Stimulated activated CD4-positive, alpha-beta T cell treated with anti-CD3 and anti-CD28 coated beads, Interleukin-1b, Interleukin-23, amount 100 ng/mL, for 4 hours (primary cell): ENCODE measurements around the gene CCDC170.
"Not testable (repeated sequence)": the region's sequence is repeated elsewhere in the genome, so short reads cannot be mapped to it uniquely, and the experiment has no call there.

Source experiments
- DNase-seq, 2 donors: peaks; one replicate each; pipeline ENCODE4 v3.0.0-alpha.2; 2020; ENCODE audit warnings: low read depth in 2 of 2

CCDC170 gene

DNA sequence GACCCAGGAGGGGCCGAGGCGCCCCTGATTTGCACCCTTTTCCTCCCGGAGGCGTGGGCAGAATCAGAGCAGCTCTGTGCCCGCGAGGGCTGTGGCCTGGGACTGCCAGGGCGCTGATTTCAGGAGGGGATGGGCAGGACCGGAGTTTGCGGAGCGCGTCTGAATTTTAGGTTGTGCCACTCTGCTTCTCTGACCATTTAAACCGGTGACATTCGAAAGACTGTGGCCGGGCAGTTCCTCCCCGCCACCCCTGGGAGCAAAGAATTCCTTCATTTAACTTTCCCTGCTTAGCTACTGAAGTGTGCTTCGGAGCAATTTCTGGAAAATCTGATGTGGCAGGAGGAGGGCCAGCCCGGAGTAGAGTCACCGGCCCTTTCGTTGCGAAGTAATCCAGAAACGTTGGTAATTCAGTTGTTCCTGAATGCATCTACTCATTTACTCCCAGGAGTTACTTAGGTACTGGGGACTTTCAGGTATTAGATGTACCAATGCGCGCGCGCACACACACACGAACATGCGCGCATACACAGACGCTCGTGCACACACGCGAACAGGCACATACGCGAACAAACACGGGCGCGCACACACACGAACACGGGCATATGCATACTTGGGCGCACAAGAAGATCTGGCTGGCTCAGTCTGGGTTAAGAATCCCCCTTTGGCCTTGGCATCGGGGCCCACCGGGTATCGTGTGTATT is 568 bp downstream of the CCDC170 start:
- no peak for DNase-seq

DNA sequence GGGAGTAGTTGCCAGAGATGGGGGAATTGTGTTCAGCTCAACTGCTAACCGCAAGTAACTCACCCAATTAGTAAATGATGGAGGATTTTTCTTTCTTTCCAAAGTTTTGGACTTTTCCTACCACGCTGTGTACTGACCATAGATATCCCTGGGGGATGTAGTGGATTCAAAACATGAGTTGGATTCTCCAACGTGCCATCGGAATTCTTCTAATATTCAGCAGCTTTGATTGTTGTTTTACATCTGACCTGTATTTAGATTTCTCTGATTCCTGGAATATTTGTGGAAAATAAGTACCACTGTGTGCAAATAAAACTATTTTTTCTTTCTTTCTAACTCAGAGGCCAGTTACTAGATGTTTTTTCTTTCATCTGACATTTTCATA is 1.1 kb downstream of the CCDC170 start:
- DNase-seq, result no peak

DNA sequence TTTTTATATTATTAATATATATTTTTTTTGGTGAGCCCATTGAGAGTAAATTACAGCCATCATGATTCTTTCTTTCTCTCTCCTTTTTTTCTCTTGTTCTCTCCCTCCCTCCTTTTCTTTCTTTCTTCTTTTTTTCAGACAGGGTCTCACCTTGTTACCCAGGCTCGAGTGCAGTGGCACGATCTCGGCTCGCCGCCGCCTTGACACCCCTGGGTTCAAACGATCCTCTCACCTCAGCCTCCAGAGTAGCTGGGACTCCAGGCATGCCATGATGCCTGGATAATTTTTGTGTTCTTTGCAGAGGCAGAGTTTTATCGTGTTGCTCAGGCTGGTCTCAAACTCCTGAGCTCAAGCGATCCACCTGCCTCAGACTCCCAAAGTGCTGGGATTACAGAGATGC is 1.6 kb downstream of the CCDC170 start:
- no peak for DNase-seq

DNA sequence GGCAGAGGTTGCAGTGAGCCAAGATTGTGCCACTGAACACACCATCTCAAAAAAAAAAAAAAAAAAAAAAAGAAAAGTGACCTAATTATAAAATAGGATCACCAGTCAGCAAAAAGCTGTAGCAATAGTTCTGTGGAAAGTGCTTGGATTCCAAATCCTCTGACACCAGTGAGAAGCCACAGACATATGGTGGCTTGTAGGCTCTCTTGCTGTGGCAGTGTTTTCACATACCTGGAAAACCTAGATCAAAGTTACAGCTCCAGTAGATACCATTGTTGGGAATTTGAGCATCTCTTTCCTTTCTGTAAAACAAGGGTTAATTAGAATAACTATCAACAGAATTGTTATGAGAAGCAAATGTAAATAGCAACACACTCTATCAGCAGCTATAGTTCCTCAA is 4.1 kb downstream of the CCDC170 start:
- no peak for DNase-seq

DNA sequence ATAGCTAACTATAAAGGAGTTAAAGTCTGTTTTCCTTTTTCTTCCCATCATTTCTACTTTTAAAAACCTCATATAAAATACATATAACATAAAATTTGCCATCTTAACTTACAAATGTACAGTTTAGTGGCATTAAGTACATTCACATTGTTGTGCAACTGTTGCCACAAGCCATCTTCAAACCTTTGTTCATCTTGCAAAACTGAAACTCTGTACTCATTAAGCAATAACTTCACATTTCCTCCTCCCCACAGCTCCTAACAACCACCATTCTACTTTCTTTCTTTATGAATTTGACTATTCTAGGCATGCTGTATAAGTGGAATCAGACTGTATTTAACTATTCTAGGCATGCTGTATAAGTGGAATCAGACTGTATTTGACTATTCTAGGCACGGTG is 4.5 kb downstream of the CCDC170 start:
- no peak for DNase-seq

DNA sequence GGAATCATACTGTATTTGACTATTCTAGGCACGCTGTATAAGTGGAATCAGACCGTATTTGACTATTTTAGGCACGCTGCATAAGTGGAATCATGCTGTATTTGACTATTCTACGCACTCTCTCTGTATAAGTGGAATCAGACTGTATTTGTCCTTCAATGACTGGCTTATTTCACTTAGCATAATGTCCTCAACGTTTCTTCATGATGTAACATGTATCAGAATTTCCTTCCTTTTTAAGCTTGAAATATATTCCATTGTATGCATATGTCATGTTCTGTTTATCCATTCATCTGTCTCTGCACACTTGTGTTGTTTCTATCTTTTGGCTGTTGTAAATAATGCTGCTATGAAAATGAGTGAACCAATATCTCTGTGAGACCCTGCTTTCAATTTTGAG is 5.7 kb downstream of the CCDC170 start:
- DNase-seq, result no peak

DNA sequence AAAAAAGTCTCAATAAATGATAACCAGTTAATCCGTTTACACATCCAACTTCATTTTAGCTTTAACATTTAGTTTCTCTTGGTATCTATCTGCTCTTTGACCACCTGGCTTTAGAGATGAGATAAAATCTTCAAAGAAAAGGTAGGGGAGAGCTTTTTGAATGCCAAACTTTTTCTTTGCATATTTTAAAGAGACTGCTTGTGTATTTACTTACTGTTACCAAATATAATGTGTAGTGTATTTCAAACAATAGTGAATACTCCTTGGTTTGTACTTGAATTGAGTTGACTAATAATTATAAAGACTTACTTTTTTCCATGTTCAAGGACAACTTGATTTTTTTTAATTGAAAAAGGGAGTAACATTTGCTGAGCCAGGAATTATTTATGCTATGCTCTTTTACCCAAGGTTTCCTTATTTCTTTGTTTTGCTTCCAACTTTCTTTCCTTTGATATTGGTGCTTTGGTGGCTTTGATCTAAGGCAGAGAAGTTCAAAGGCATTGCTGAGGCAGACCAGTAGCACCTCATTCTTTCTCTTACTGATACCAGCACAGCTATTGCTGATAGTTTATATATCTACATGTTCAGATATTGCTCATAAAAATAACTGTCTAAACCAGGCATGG is 7.8 kb downstream of the CCDC170 start:
- DNase-seq, result no peak

DNA sequence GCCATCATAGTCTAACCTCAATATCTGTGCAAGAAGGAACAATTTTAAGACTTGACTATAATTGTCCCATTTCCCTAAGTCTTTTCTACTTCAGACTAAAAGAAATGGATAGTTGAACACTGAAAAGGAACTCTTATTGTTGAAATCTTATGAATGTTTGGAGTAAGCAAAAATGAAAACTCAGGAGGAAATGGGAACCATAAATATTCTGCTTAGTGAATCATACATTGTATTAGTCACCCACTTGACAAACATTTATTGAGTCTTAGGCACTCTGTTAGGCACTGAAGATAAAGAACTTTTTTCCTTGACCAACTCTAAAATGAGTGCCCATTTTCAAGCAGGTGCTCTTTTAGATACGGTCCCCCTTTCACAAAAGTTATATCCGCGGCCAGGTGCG is 8.7 kb downstream of the CCDC170 start:
- no peak for DNase-seq

DNA sequence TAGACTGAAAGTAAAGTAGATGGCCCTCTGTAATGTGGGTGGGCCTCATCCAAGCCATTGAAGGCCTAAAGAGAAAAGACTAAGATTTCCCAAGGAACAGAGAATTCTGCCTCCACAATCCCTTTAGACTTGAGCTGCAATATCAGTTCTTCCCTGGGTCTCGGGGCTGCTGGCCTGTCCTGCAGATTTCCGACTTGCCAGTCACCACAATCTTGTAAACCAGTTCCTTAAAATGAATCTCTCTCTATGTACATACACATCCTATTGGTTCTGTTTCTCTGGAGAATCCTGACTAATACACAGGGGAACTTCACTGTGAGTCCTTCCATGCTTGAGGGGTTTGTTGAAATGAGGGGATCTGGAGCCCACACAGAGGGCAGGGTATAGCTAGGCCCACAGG is 12.9 kb downstream of the CCDC170 start:
- DNase-seq, result no peak

DNA sequence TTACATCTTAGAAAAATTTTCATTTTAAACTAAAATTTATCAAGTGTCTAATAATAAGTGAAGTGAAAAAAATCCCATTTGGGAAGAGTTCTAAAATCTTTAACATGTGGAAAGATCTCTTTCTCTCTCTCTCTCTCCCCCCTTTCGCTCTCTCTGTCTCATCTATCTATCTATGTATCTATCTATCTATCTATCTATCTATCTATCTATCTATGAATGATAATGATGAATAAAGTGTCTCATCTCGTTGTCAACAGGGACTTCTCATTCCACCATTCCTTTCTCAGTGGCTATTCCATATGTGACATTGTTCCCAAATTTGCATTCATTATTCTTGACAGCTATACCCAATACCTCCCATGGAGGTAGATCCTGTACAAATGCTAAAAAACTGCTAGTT is 15.2 kb downstream of the CCDC170 start:
- no peak for DNase-seq

DNA sequence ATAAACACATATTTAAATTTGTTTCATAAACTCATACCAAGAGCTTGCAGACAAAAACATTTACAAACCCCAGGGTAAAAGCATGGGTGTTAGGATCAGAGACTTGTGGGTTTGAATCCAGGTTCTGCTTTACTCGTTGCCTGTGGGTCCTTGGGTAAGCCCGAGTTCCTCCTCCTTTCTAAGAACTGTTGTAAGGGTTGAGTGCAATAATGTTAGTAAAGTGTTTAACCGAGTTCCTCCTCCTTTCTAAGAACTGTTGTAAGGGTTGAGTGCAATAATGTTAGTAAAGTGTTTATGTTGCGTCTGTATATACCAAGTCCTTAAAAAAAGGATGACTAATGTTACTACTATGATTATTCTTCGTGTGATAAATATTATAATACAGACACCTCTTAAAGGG is 18.7 kb downstream of the CCDC170 start:
- DNase-seq, result no peak

DNA sequence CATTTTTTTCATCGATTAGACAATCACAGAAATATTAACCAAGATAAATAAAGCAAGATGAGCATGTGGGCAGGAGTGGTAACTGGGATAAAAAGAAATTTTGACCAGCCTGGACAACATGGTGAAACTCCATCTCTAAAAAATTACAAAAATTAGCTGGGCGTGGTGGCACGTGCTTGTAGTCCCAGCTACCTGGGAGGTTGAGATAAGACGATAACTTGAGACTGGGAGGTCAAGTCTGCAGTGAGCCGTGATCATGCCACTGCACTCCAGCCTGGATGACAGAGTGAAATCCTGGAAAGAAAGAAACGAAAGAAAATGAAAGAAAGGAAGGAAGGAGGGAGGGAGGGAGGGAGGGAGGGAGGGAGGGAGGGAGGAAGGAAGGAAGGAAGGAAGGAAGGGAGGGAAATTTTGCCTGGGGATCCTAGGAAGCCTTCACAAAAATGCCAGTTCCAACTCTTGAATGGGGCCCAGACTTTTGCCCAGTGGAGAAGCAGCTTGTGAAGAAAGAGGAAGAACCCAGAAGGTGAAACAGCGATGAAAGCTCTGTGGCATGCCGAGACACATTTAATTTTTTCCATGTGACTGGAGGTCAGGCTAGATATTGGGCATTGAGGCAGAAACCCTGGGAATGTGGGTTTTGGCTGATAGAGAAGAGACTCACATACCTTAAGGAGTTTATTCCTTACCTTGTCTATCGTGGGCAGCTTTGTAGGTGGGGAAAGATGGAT is 20.3 kb downstream of the CCDC170 start:
- DNase-seq, result no peak

DNA sequence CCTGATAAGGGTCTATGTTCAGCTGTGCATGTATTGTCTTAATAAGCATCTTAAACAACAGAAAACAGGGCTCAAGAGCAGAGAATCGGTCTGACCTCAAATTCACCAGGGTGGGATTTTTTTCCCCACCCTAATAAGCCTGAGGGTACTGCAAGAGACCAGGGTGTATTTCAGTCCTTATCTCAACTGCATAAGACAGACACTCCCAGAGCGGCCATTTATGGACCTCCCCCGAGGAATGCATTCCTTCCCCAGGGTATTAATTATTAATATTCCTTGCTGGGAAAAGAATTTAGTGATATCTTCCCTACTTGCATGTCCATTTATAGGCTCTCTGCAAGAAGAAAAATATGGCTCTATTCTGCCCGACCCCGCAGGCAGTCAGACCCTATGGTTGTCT is 25.2 kb downstream of the CCDC170 start:
- not testable (repeated sequence) for DNase-seq

DNA sequence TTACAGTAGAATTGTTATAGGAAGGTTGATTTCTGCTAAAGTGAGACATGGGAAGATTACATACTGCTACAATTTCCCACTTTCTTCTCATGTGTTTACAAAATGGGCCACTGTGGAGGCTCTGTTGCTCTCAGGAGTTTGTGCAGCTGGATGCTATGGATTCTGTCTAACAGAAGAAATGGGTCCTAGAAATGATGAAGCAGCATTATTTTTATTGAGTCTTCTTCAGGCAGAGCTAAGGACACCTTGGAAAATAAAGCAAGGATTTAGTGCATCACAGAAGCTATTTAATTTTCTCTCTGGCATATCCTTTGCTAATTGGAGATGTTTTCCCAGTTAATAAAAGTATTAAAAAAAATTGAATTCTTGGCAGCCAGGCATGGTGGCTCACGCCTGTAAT is 29.2 kb downstream of the CCDC170 start:
- DNase-seq, result no peak

DNA sequence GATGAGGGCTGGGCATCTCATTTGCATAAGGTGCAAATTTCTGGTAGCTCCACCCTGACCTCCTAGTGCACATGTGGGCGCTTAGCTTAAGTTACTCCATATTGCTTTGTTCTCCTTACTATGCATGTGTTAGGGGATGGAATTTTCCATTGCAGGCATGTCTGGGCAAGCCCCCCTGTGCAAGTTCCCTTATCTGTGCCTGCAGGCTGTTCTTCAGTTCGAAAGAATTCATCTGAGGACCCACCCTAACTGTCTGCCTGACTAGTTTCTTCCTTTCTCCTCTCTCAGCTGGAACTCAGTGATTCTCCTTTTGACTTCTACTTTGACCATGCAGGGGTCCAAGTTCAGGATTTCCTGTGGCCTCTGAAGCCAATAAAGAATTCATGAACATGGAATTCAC is 30.2 kb downstream of the CCDC170 start:
- no peak for DNase-seq

DNA sequence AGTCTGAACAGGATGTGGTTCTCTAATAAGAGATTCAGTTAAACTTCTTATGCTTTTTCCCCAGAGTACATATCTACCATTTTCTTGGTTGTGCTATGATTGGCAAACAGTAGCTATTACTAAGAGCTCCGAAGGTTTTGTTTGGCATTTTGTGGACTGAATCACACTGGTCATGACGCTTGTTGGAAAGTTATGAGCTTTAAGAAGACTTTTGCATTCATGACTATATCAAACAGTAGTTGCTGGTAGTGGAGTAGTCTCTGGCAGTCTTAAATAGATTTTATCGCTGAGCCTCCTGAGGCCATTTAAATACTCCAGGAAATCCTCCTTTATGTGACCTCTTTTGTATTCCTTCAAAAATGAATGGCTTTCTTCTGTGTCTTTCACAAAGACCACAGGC is 40.8 kb downstream of the CCDC170 start:
- DNase-seq, result no peak

DNA sequence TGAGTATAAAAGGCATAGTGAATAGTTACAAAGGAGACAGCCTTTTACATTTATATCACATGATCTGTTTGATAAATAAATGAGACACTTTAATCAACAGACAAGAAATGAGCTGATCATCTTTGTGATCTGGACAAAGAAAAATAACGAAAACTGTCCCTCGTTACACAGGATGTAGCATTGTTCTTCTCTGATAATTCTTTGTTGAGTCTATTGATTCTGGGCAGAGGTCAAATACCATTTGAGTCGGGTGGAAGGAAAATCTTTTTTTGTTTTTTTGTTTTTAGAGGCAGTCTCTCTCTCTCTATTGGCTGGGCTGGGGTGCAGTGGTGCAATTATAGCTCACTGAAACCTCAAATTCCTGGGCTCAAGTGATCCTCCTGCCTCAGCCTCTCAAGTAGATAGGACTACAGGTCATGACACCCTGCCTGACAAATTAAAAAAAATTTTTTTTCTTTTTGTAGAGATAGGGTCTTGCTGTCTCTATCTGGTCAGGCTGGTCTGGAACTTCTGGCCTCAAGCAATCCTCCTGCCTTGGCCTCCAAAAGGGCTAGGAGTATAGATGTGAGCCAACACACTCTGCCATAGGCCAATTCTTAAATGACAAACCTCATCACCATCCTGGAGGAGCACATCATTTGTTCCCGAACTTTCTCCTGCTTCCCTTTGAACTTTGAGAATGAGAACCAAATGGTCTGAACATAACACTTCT is 41.8 kb downstream of the CCDC170 start:
- DNase-seq, result no peak

DNA sequence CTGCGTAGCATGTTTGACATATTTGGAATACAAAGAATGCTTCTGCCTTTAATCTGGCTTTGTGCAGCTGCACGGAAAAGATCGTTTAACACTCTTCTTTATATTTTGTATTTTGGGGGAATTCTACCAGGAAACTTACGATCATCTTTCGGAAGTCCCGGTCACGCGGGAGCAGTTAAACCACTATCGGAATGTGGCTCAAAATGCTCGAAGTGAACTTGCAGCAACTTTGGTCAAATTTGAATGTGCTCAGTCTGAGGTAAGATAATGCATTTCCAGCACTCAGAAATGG is 42.3 kb downstream of the CCDC170 start:
- no peak for DNase-seq

DNA sequence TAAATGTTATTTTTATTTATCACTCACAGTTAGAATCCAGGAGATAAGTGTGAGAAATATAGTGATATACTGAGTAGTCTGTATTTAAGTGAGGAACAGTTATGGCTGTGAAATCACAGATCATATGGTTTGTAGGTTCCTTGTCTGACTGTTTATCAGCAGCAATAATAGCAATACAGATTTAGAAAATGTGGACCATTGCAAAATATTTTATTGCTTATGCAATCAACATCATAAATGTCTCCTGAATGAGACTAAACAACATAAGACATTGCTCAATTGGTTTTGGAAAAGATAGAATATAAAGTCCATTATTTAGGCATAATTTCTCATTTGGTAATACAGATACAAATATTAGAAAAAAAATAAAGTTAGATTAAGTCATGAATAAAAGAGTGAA is 43.7 kb downstream of the CCDC170 start:
- DNase-seq, result no peak

DNA sequence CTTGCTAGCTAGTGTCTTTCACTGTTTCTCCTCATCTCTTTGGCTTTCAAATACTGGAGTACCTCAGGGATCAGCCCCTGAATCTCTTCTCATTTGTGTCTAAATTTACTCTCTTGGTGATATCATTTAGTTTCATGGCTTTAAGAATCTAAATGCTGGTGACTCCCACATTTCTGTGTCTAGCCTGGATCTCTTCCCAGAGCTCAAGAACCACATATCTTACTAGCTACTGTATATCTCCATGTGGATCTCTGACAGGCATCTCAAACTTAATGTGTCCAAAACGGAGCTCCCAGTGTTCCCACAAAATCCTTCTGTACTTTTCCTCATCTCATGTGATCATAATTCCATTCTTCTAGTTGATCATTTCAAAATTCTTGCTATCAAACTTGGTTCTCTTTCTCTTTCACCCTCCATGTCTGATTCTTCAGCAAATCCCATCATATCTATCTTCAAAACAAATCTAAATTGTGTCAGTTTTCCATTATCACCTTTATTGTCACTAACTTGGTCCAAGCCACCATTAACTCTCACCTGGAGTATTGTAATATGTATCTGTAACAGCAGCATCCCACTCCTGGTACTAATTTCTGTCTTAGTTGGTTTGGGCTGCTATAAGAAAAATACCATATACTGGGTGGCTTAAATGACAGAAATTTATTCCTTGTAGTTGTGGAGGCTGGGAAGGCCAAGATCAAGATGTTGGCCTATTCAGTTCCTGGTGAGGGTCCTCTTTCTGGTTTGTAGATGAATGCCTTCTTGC is 45.9 kb downstream of the CCDC170 start:
- no peak for DNase-seq

DNA sequence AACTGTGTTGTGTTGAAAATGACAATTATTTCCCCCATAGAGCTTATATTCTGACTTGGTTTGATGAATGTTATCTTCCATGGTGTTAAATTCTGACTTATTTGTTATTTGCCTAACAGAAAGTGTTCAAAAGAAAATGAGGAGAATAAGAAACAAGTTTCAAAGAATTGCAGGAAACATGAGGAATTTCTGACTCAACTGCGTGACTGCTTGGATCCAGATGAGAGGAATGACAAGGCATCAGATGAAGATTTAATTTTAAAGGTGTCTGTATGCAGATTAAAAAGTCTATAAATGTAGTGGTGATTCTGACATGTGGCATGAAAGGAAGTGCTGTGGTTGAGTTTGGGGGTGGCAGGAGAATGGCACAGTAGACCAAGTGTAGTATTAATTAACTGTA is 50.6 kb downstream of the CCDC170 start:
- no peak for DNase-seq

DNA sequence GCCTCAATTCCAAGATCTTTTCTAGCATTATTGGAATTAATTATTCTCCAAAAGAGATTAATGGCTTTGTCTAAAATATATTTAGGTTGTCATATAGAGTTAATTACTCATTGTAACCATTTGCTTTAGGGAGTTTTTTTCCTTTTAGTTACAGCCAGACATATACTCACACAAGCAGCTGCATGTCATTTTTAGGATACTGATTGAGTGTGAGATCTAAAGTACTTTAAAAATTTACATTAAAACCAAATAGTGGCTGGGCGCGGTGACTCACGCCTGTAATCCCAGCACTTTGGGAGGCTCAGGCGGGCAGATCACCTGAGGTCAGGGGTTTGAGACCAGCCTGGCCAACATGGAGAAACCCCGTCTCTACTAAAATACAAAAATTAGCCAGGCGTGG is 51.1 kb downstream of the CCDC170 start:
- not testable (repeated sequence) for DNase-seq
